Body of pancreas (tissue), 4 donors: ENCODE results near the gene CLRN1.

Source experiments
- CTCF ChIP-seq, 7 experiments: fragments of 450-650 bp in 4 of 7; fragments of 200-600 bp in 3 of 7; sonication (generic) in 3 of 7; IDR thresholded peaks; one replicate each; pipeline ENCODE4 v1.5.1; 2016 to 2019; ENCODE audit warnings: antibody characterized with exemption in 7 of 7
- POLR2A ChIP-seq, 3 donors: fragments of 450-650 bp; IDR thresholded peaks; one replicate each; pipeline ENCODE4 v1.6.1; 2016; ENCODE audit warnings: antibody characterized with exemption in 3 of 3, mild to moderate bottlenecking in 2 of 3

GRCh38 chr3:150921209-150921608, 51.3 kb downstream of the CLRN1 start:
- TF ChIP-seq CTCF (IDR thresholded peaks at IDR 0.05) (no peak), POLR2A (IDR thresholded peaks at IDR 0.05) (no peak)
